Stimulated activated CD8-positive, alpha-beta memory T cell treated with anti-CD3 and anti-CD28 coated beads, Interleukin-4, amount 100 ng/mL, for 1 hour (primary cell): ENCODE results near the gene ADK.
"Not testable (repeated sequence)": the region's sequence is repeated elsewhere in the genome, so short reads cannot be mapped to it uniquely, and the experiment has no call there.

Experiments
- DNase-seq, 2 donors: peaks; one replicate each; pipeline ENCODE4 v3.0.0-alpha.2; 2020; ENCODE audit warnings: low read depth in 2 of 2, low spot score in 1 of 2

The ADK gene

GRCh38 chr10:74178042-74178791, 27.2 kb downstream of the ADK start:
- DNase-seq: no peak

DNA sequence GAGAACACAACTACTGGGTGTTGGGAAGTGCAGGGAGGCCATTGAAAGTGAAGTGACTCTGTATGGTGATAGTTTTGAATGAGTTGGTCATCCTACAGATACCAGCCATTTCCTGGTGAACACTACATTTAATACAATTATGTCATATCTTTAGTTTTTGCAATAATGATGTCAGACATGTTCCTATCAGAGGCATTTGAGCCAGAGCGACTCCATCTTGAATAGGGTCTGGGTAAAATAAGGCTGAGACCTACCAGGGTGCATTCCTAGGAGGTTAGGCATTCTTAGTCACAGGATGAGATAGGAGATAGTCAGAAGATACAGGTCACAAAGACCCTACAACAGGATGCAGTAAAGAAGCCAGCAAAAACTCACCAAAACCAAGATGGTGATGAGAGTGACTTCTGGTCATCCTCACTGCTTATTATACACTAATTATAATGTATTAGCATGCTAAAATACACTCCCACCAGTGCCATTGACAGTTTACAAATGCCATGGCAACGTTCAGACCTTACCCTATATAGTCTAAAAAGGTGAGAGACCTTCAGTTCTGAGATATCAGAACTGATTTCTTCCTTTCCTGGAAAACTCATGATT, 28.2 kb downstream of the ADK start:
- DNase-seq: no peak

DNA sequence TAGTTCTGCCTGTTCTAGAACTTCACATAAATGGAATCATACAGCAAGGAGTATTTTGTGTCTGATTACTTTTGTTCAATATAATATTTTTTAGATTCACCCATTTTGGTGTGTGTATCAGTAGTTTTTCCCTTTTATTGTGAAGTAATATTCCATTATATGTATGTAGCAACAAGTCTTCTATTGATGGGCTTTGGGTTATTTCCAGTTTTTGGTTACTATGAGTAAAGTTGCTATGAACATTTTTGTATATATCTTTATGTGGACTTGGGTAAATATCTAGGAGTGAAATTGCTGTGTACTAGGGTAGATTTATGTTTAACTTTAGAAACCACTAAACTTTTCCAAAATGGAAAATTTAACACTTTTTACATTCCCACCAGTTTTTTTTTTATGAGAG, 35.7 kb downstream of the ADK start:
- DNase-seq: no peak

DNA sequence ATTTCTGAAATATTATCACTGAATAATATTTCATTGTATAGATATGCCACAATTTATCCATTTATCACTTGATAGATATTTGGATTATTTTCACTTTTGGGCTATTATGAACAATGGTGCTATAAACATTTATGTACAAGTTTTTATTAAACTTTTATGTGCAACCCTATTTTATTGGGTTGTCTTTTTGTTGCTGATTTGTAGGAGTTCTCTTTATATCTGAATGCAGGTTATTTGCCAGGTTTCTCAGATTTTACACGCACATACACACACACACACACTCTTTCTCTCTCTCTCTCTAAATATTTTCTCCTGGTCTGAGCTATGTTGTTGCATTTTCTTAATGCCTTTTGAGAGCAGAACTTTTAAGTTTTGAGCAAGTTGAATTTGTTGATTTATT, 36.2 kb downstream of the ADK start:
- no peak for DNase-seq

DNA sequence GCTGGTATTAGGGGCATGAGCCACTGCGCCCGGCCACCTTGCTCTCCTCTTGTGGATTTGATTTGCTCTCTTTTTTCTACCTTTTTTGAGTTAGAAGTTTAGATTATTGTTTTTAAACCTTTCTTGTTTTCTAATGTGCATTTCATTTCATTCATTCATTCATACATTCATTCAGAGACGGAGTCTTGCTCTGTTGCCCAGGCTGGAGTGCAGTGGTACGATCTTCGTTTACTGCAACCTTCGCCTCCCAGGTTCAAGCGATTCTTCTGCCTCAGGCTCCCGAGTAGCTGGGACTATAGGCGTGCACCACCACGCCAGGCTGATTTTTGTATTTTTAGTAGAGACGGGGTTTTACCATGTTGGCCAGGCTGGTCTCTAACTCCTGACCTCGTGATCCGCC, 37.6 kb downstream of the ADK start:
- DNase-seq: not testable (repeated sequence)

DNA sequence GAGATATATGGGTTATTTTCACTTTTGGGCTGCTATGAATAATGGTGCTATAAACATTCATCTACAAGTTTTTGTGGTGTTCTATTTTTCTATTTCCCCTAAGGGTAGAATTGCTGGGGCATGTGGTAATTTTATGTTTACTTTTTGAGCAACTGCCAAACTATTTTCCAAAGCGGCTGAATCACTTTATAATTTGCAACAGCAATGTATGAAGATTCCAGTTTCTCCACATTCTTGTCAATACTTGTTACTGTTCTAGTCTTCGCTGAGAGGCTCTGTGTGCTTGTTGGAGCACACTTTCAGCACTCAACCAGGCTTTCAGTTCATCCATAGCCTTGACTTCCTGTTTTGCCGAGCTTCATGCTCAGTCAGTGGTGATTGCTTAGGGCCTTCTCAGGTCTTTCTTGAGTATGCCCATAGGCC, 39.0 kb downstream of the ADK start:
- DNase-seq: no peak

DNA sequence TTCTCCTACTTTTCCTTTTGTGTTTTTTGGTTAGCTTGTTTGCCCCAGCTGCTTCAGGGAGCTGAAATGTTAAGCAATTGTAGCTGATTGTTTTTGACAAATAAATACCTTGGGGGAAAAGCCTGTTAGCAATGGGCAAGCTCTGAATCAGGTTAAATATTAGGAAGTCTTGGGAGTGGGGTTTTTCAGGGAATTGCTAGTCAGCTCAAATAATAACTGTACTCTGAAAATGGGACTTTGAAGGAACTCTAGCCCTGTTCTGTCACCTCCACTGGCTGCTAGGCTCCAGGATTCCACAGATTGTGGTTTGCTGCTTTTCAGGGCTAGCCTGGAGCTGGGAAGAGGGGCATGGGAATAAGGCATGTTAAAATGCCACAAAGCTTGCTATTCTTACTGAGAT, 39.5 kb downstream of the ADK start:
- DNase-seq: no peak

- no peak for DNase-seq
Observed at GRCh38 chr10:74194545-74194944, 43.5 kb downstream of the ADK start.

- no peak for DNase-seq
Observed at GRCh38 chr10:74194999-74195398, 44.0 kb downstream of the ADK start.

DNA sequence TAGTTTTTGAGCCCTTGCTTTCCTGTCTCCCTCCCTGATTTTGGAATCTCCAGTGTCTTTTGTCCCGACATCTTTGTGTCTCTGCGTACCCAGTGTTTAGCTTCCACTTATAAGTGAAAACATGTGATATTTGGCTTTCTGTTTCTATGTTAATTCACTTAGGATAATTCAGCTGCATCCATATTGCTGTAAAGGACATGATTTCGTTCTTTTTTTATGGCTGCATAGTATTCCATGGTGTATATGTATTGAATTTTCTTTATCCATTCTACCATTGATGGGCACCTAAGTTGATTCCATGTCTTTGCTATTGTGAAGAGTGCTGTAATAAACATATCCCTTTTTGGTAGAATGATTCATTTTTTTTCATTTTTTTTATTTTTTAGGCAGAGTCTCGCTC, 48.3 kb downstream of the ADK start:
- no peak for DNase-seq

DNA sequence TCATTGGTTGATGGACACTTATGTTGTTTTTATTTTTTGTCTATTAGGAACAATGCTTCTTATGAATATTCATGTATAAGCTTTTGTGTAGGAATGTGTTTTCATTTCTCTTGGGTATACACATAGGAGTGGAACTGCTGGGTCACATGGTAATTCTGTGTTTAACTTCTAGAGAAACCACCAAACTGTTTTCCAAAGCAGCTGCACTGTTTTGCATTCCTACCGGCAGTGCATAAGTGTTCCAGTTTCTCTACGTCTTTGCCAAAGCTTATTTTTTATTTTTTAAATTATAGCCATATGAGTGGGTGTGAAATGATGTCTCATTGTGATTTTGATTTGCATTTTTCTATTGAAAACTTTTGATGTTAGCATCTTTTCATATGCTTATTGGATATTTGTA, 51.3 kb downstream of the ADK start:
- no peak for DNase-seq

- no peak for DNase-seq
Observed at GRCh38 chr10:74206746-74207145, 55.7 kb downstream of the ADK start.

- DNase-seq: no peak
Observed at GRCh38 chr10:74207691-74208480, 56.9 kb downstream of the ADK start.

- DNase-seq: no peak
Observed at GRCh38 chr10:74208997-74209396, 58.0 kb downstream of the ADK start.

DNA sequence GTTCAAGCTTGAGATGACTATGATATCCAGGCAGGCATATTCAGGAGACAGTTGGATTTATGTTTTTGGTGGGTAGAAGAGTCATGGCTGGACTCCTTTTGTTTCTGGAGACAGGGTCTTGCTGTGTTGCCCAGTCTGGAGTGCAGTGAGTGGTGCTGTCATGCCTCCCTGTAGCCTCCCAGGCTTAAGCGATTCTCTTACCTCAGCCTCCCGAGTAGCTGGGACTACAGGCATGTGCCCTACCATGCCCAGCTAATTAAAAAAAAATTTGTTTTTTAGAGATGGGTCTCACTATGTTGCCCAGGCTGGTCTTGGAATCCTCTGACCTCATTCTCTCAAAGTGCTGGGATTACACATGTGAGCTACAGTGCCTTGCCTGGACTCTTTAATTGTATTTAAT, 62.0 kb downstream of the ADK start:
- no peak for DNase-seq

DNA sequence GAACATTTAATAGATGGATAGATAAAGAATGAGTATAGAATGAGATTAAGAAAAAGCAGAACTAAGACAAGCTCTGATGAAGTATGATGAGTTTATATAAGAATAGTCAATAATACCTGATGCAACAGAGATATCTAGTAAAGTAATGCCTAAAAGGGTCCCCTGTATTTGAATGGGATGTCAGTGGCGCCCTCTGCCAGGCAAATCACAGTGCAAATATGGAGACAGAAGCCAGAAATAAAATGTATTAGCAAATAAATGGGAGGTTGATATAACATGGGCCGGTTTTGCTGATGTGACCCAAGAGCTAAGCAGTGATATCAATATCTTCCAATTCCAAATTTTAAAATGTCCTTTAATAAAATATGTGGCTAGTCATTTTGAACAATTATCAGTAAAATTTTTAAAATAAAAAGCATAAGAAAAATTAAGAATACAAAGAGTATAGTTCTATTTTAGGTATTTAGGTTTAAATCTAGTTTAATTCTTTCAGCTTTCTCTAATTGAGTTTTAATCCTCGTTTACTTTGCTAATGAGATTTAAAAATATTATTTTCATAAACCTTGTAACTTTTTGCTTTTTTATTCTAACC, 62.6 kb downstream of the ADK start:
- peak in 1 of 2 donors; percentile 26 for DNase-seq

DNA sequence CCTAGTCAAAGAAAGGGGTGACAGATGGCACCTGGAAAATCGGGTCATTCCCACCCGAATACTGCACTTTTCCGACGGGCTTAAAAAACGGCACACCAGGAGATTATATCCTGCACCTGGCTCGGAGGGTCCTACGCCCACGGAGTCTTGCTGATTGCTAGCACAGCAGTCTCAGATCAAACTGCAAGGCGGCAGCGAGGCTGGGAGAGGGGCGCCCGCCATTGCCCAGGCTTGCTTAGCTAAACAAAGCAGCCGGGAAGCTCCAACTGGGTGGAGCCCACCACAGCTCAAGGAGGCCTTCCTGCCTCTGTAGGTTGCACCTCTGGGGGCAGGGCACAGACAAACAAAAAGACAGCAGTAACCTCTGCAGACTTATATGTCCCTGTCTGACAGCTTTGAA, 66.1 kb downstream of the ADK start:
- not testable (repeated sequence) for DNase-seq

GRCh38 chr10:74222467-74222866, 71.4 kb downstream of the ADK start:
- DNase-seq: not testable (repeated sequence)

DNA sequence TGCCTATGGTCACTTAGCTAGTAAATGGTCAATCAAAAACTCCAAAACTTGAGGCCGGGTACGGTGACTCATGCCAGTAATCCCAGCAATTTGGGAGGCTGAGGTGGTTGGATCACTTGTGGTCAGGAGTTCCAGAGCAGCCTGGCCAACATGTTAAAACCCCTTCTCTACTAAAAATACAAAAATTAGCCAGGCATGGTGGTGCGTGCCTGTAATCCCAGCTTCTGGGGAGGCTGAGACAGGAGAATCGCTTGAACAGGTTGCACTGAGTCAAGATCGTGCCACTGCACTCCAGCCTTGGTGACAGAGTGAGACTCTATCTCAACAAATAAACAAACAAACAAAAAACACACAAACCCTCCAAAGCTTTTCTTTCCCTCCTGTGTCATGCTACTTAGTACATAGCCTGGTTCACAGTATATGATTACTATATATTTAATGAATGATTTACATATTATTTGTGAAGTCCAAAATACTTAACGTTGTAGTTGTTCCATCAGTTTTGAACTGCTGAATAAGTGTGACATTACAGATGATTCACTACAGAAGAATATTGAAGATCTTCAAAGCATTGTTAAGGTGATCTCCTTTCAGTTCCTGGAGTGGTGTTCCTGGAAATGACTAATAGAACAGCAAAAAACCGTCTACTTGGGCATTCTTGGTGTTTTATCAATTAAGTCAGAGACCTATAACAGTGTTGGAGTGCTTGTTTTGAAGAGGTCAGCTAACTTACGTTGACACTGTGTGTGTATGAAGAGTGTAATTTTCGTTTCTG, 72.9 kb downstream of the ADK start:
- DNase-seq: no peak

GRCh38 chr10:74227697-74228424, 76.8 kb downstream of the ADK start:
- DNase-seq: no peak
